ENCODE results near the gene FOXD2.

The FOXD2 gene

GRCh38 chr1:47417170-47418044, 20.4 kb upstream of the FOXD2 start:
- no peak for FAIRE-seq

GRCh38 chr1:47418122-47418521, 19.7 kb upstream of the FOXD2 start:
- FAIRE-seq: no peak

GRCh38 chr1:47418681-47419325, 19.0 kb upstream of the FOXD2 start:
- no peak for FAIRE-seq

- FAIRE-seq: no peak
These were observed 17.3 kb upstream of the FOXD2 start for GRCh38 chr1:47420547-47420946.

GRCh38 chr1:47423872-47424271, 14.0 kb upstream of the FOXD2 start:
- FAIRE-seq: no peak

- no peak for FAIRE-seq
These were observed 13.4 kb upstream of the FOXD2 start for GRCh38 chr1:47424336-47424982.

GRCh38 chr1:47431534-47431933, 6.3 kb upstream of the FOXD2 start:
- FAIRE-seq: no peak

GRCh38 chr1:47432071-47433036, 5.5 kb upstream of the FOXD2 start:
- FAIRE-seq: no peak

GRCh38 chr1:47433037-47433421, 4.8 kb upstream of the FOXD2 start:
- FAIRE-seq: no peak

- no peak for FAIRE-seq
These were observed 4.3 kb upstream of the FOXD2 start for GRCh38 chr1:47433477-47434050.

GRCh38 chr1:47434051-47434842, 3.6 kb upstream of the FOXD2 start:
- no peak for FAIRE-seq

GRCh38 chr1:47435506-47436303, 2.1 kb upstream of the FOXD2 start:
- FAIRE-seq: no peak

GRCh38 chr1:47436304-47436978, 1.4 kb upstream of the FOXD2 start:
- no peak for FAIRE-seq

GRCh38 chr1:47436979-47437446, 831 bp upstream of the FOXD2 start:
- FAIRE-seq: no peak

- no peak for FAIRE-seq
These were observed 547 bp downstream of the FOXD2 start for GRCh38 chr1:47438165-47439016.

GRCh38 chr1:47439017-47439818, 1.4 kb downstream of the FOXD2 start:
- no peak for FAIRE-seq

GRCh38 chr1:47439819-47440598, 2.2 kb downstream of the FOXD2 start:
- no peak for FAIRE-seq

All from colon (tissue), 2 donors.